Breast epithelium (tissue), 4 donors: ENCODE measurements around the gene ZKSCAN5. TPM values are rescaled to one million over a fixed set of nuclear protein-coding genes. Genes with fewer than 3 reads are reported as not detected.
"Not testable (repeated sequence)": the region's sequence is repeated elsewhere in the genome, so short reads cannot be mapped to it uniquely, and the experiment has no call there.

Experiments
- DNase-seq, 2 donors: peaks; one replicate each; pipeline ENCODE4 v3.0.0-alpha.2; 2019; ENCODE audit warnings: low spot score in 2 of 2
- H3K27ac ChIP-seq, 2 donors: fragments of 200-600 bp; sonication (generic) in 1 of 2; one replicate each; pipeline ENCODE4 v1.5.1; 2016 to 2019; ENCODE audit warnings: mild to moderate bottlenecking in 1 of 2
- H3K27me3 ChIP-seq, 2 donors: fragments of 200-600 bp; sonication (generic) in 1 of 2; one replicate each; pipeline versions ENCODE4 v1.5.1 to v1.6.0; 2017 to 2019; ENCODE audit warnings: control low read depth in 1 of 2, mild to moderate bottlenecking in 1 of 2
- H3K36me3 ChIP-seq: fragments of 200-600 bp; one replicate; pipeline ENCODE4 v1.5.1; 2019
- H3K4me1 ChIP-seq, 2 donors: fragments of 200-600 bp; sonication (generic); one replicate each; pipeline ENCODE4 v1.5.1; 2016 to 2019; ENCODE audit warnings: control low read depth in 1 of 2
- H3K4me3 ChIP-seq, 3 donors: fragments of 200-600 bp; sonication (generic); 1 replicate in 2 of 3; 2 replicates in 1 of 3; pipeline ENCODE4 v1.5.1; 2016 to 2019; ENCODE audit warnings: mild to moderate bottlenecking in 3 of 3, moderate library complexity in 2 of 3
- H3K9me3 ChIP-seq, 2 donors: fragments of 200-600 bp; sonication (generic) in 1 of 2; one replicate each; pipeline ENCODE4 v1.5.1; 2016 to 2019; ENCODE audit warnings: control low read depth in 1 of 2
- POLR2A ChIP-seq: fragments of 450-650 bp; IDR thresholded peaks from one replicate; pipeline ENCODE4 v1.6.1; 2016; ENCODE audit warnings: antibody characterized with exemption, mild to moderate bottlenecking, moderate library complexity
- POLR2AphosphoS5 ChIP-seq, 3 donors: sonication (generic); formaldehyde crosslinking; IDR thresholded peaks; one replicate each; pipeline ENCODE4 v1.6.1; 2017; ENCODE audit warnings: antibody characterized with exemption in 3 of 3
- intact Hi-C: fragments of 100-400 bp; cut with DNase I; formaldehyde crosslinking; loops from one replicate; pipeline ENCODE4 v1.15.1; 2023; ENCODE audit warnings: low total_unique reads
- total RNA-seq, 3 donors: library from RNA; depleted of rRNA; stranded (reverse); fragments of >200 nt; gene quantifications; one replicate each; pipeline ENCODE4 v1.1.0, GENCODE V29; 2016
- TF ChIP-seq, protein P1 (sequence below), 3 donors: fragments of 450-650 bp; IDR thresholded peaks; one replicate each; pipeline ENCODE4 v1.5.1; 2016 to 2017; ENCODE audit warnings: antibody characterized with exemption in 3 of 3, mild to moderate bottlenecking in 3 of 3, moderate library complexity in 3 of 3

The ZKSCAN5 gene
- total RNA-seq, 3 donors from 2014 or later, result 7.5 to 11.0 (median 8.0) TPM

GRCh38 chr7:99576251-99576650, 71.8 kb downstream of the ZKSCAN5 start:
- TF ChIP-seq POLR2AphosphoS5 (IDR thresholded peaks at IDR 0.05), result no peak
- no peak for TF ChIP-seq POLR2A
- TF ChIP-seq, protein P1, sequence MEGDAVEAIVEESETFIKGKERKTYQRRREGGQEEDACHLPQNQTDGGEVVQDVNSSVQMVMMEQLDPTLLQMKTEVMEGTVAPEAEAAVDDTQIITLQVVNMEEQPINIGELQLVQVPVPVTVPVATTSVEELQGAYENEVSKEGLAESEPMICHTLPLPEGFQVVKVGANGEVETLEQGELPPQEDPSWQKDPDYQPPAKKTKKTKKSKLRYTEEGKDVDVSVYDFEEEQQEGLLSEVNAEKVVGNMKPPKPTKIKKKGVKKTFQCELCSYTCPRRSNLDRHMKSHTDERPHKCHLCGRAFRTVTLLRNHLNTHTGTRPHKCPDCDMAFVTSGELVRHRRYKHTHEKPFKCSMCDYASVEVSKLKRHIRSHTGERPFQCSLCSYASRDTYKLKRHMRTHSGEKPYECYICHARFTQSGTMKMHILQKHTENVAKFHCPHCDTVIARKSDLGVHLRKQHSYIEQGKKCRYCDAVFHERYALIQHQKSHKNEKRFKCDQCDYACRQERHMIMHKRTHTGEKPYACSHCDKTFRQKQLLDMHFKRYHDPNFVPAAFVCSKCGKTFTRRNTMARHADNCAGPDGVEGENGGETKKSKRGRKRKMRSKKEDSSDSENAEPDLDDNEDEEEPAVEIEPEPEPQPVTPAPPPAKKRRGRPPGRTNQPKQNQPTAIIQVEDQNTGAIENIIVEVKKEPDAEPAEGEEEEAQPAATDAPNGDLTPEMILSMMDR (IDR thresholded peaks at IDR 0.05), result no peak
- no peak overlapping the region for H3K27ac ChIP-seq
- no peak overlapping the region for H3K4me3 ChIP-seq
- no peaks in the 10 kb centered on the region for H3K4me1 ChIP-seq
- H3K27me3 ChIP-seq, result no peaks in the 10 kb centered on the region
- no peaks in the 10 kb centered on the region for H3K9me3 ChIP-seq
- intact Hi-C loops, result no loop called here
- H3K36me3 ChIP-seq, result no peaks in the 10 kb centered on the region
- DNase-seq, result no peak

DNA sequence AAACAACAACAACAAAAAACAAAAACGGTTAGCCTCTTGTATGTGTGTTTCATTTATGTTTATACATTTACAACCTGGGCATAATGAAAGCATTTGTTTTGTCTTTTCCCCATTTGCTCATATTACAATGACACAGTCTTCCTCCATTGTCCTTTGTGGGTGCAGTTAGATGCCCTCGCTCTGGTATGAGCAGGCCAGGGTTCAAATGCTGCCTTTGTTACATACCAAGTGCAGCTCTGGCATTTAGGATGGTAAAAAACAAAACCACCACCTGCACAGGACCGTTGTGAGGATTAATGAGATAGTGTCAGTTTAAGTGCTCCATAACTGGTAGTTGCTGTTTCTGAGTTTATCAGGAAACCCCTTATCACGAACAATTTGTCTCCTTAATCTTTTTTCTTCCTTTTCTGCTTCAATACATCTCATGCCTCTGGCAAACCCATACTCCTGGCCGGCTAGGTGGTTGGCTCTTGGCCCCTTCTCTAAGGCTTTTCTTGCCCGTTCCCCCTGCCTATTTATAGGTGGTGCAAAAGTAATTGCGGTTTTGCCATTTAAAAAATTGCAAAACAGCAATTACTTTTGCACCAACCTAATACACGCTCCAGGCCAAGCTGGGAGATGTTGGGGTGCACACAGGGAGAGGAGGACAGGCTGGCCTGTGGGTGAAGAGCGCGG, 75.0 kb downstream of the ZKSCAN5 start:
- Histone ChIP-seq H3K4me1 (no peaks in the 10 kb centered on the region), H3K9me3 (no peaks in the 10 kb centered on the region), H3K36me3 (no peaks in the 10 kb centered on the region), H3K4me3 (peak overlapping the region; percentile 52 to 82 (median 69)), H3K27me3 (no peaks in the 10 kb centered on the region), H3K27ac (peak overlapping the region in 1 of 2 donors; percentile 74)
- no peak for DNase-seq
- no peak for TF ChIP-seq POLR2A
- no peak for TF ChIP-seq POLR2AphosphoS5 (IDR thresholded peaks at IDR 0.05)
- TF ChIP-seq, protein P1 (IDR thresholded peaks at IDR 0.05), result no peak
- intact Hi-C loops, result no loop called here

- Histone ChIP-seq H3K27me3 (no peaks in the 10 kb centered on the region), H3K27ac (peak overlapping the region; percentile 52 to 74), H3K36me3 (no peaks in the 10 kb centered on the region), H3K4me3 (peak overlapping the region; percentile 52 to 82 (median 69)), H3K9me3 (no peaks in the 10 kb centered on the region), H3K4me1 (no peaks in the 10 kb centered on the region)
- no peak for DNase-seq
- intact Hi-C loops, result no loop called here
- TF ChIP-seq POLR2AphosphoS5 (IDR thresholded peaks at IDR 0.05), result no peak
- TF ChIP-seq, protein P1 (IDR thresholded peaks at IDR 0.05), result no peak
- TF ChIP-seq POLR2A, result no peak
These were observed 75.7 kb downstream of the ZKSCAN5 start for GRCh38 chr7:99579956-99580777.

- H3K27me3 ChIP-seq, DNase-seq, H3K4me1 ChIP-seq, H3K9me3 ChIP-seq, H3K36me3 ChIP-seq, H3K27ac ChIP-seq, intact Hi-C loops: not testable (repeated sequence)
- peak overlapping the region; percentile 52 to 82 (median 69) for H3K4me3 ChIP-seq
These were observed 76.4 kb downstream of the ZKSCAN5 start for GRCh38 chr7:99580778-99581332.

Other genes starting within 250 kb of the ZKSCAN5 start
- not detected for gene MYH16, start 231.8 kb upstream of the ZKSCAN5 start, total RNA-seq
- gene ARPC1A, start 178.8 kb upstream of the ZKSCAN5 start, total RNA-seq, result 100 to 1,000 TPM; 113 to 122 (median 117) TPM
- gene ARPC1B, start 129.9 kb upstream of the ZKSCAN5 start, total RNA-seq, result 100 to 1,000 TPM; 108 to 176 (median 169) TPM
- gene PDAP1, start 96.1 kb upstream of the ZKSCAN5 start, total RNA-seq, result 10 to 100 TPM; 39.4 to 86.4 (median 51.5) TPM
- gene BUD31, start 95.7 kb upstream of the ZKSCAN5 start, total RNA-seq, result 10 to 100 TPM; 53.9 to 69.8 (median 65.4) TPM
- gene PTCD1, start 65.9 kb upstream of the ZKSCAN5 start, total RNA-seq, result 1 to 10 TPM; 4.5 to 8.3 (median 4.9) TPM
- gene CPSF4, start 65.7 kb upstream of the ZKSCAN5 start, total RNA-seq, result 10 to 100 TPM; 32.8 to 40.6 (median 32.9) TPM
- 100 to 1,000 TPM; 741 to 814 (median 754) TPM for gene ATP5MF, start 38.5 kb upstream of the ZKSCAN5 start, total RNA-seq
- 10 to 100 TPM in 1 of 3 donors, 1 to 10 TPM in 2; 4.6 to 12.3 (median 8.5) TPM for gene ZNF789, start 31.8 kb upstream of the ZKSCAN5 start, total RNA-seq
- gene ZNF394, start 4.4 kb upstream of the ZKSCAN5 start, total RNA-seq, result 10 to 100 TPM; 42.2 to 58.7 (median 58.3) TPM
- 10 to 100 TPM in 1 of 3 donors, 1 to 10 TPM in 2; 2.6 to 10.2 (median 5.6) TPM for gene FAM200A, start 47.5 kb downstream of the ZKSCAN5 start, total RNA-seq
- 100 to 1,000 TPM; 100 to 129 (median 110) TPM for gene ZNF655, start 54.0 kb downstream of the ZKSCAN5 start, total RNA-seq
- gene TMEM225B, start 93.6 kb downstream of the ZKSCAN5 start, total RNA-seq, result 1 to 10 TPM; 1.0 to 4.5 (median 2.0) TPM
- 10 to 100 TPM; 15.2 to 23.6 (median 18.4) TPM for gene ZSCAN25, start 112.3 kb downstream of the ZKSCAN5 start, total RNA-seq
- gene CYP3A5, start 175.3 kb downstream of the ZKSCAN5 start, total RNA-seq, result 10 to 100 TPM in 2 of 3 donors, 1 to 10 TPM in 1; 8.5 to 25.9 (median 15.4) TPM
- gene CYP3A7, start 230.5 kb downstream of the ZKSCAN5 start, total RNA-seq, result 1 to 10 TPM in 2 of 3 donors, not detected in 1; 1.5 to 2.3 TPM